ENCODE measurements around the gene SUPT20HL2. TPM values are rescaled to one million over a fixed set of nuclear protein-coding genes. Genes with fewer than 3 reads are reported as not detected.

Gene SUPT20HL2
- total RNA-seq, 1 experiment from 2014 or later = not detected

GRCh38 chrX:24306440-24306839, 7.4 kb downstream of the SUPT20HL2 start:
- Histone ChIP-seq H3K27me3 (ENCODE audit: insufficient read depth, low read depth) (no peaks in the 10 kb centered on the region), H3K79me2 (ENCODE audit: low read depth) (no peaks in the 10 kb centered on the region), H3K36me3 (ENCODE audit: low read depth) (no peaks in the 10 kb centered on the region), H2AFZ (no peak overlapping the region), H3K9me2 (ENCODE audit: insufficient read depth) (no peaks in the 10 kb centered on the region), H3F3A (ENCODE audit: insufficient read depth, low read depth) (no peaks in the 10 kb centered on the region), H4K20me1 (ENCODE audit: insufficient read depth) (no peaks in the 10 kb centered on the region), H3K4me2 (no peak overlapping the region), H3K27ac (no peak overlapping the region), H3K4me3 (no peak overlapping the region), H3K9me3 (ENCODE audit: insufficient read depth, low read depth) (no peaks in the 10 kb centered on the region), H3K4me1 (replicated peaks; ENCODE audit: insufficient read depth) (no peaks in the 10 kb centered on the region)
- no peak for DNase-seq
- ChIA-PET POLR2A (ENCODE audit: unreplicated experiment) (no interaction called here), CTCF (no interaction called here)
- no peak for TF ChIP-seq EZH2 (IDR thresholded peaks at IDR 0.05; ENCODE audit: low read depth)
- no peak for TF ChIP-seq CTCF (conservative IDR thresholded peaks at IDR 0.05)
- intact Hi-C loops (cut with micrococcal nuclease; ENCODE audit: unreplicated experiment) = no loop called here
- BruUV-seq (replicated peaks) = no TSS peak

- no peaks in the 10 kb centered on the region for H3K27me3 ChIP-seq (ENCODE audit: insufficient read depth, low read depth)
- H3K4me2 ChIP-seq = no peak overlapping the region
- no peaks in the 10 kb centered on the region for H3K9me2 ChIP-seq (ENCODE audit: insufficient read depth)
- H3K79me2 ChIP-seq (ENCODE audit: low read depth) = no peaks in the 10 kb centered on the region
- H2AFZ ChIP-seq = no peak overlapping the region
- no peak for DNase-seq
- H3K4me3 ChIP-seq = no peak overlapping the region
- no peaks in the 10 kb centered on the region for H3K36me3 ChIP-seq (ENCODE audit: low read depth)
- intact Hi-C loops (cut with micrococcal nuclease; ENCODE audit: unreplicated experiment) = no loop called here
- ChIA-PET POLR2A (ENCODE audit: unreplicated experiment) (no interaction called here), CTCF (no interaction called here)
- no peaks in the 10 kb centered on the region for H3K9me3 ChIP-seq (ENCODE audit: insufficient read depth, low read depth)
- no peak overlapping the region for H3K27ac ChIP-seq
- no peaks in the 10 kb centered on the region for H4K20me1 ChIP-seq (ENCODE audit: insufficient read depth)
- H3F3A ChIP-seq (ENCODE audit: insufficient read depth, low read depth) = no peaks in the 10 kb centered on the region
- no peaks in the 10 kb centered on the region for H3K4me1 ChIP-seq (replicated peaks; ENCODE audit: insufficient read depth)
- BruUV-seq (replicated peaks) = no TSS peak
- TF ChIP-seq EZH2 (IDR thresholded peaks at IDR 0.05; ENCODE audit: low read depth) (no peak), CTCF (conservative IDR thresholded peaks at IDR 0.05) (no peak)
These were observed 8.0 kb downstream of the SUPT20HL2 start for GRCh38 chrX:24305905-24306304.

- Histone ChIP-seq H3K4me3 (no peak overlapping the region), H3K79me2 (ENCODE audit: low read depth) (no peaks in the 10 kb centered on the region), H3K27ac (no peak overlapping the region), H3K4me2 (no peak overlapping the region), H3K36me3 (ENCODE audit: low read depth) (no peaks in the 10 kb centered on the region), H4K20me1 (ENCODE audit: insufficient read depth) (no peaks in the 10 kb centered on the region), H3K4me1 (replicated peaks; ENCODE audit: insufficient read depth) (no peaks in the 10 kb centered on the region), H3K9me3 (ENCODE audit: insufficient read depth, low read depth) (no peaks in the 10 kb centered on the region), H3F3A (ENCODE audit: insufficient read depth, low read depth) (no peaks in the 10 kb centered on the region), H2AFZ (no peak overlapping the region), H3K9me2 (ENCODE audit: insufficient read depth) (no peaks in the 10 kb centered on the region), H3K27me3 (ENCODE audit: insufficient read depth, low read depth) (no peaks in the 10 kb centered on the region)
- intact Hi-C loops (cut with micrococcal nuclease; ENCODE audit: unreplicated experiment) = no loop called here
- no TSS peak for BruUV-seq (replicated peaks)
- no peak for DNase-seq
- ChIA-PET POLR2A (ENCODE audit: unreplicated experiment) (no interaction called here), CTCF (interaction anchor here (0.7 kb wide), 1 partner anchor 309 kb away, joined by 3 read pairs; no protein-coding TSS in a partner anchor)
- TF ChIP-seq EZH2 (IDR thresholded peaks at IDR 0.05; ENCODE audit: low read depth) (no peak), CTCF (conservative IDR thresholded peaks at IDR 0.05) (no peak)
These were observed 12.1 kb downstream of the SUPT20HL2 start for GRCh38 chrX:24301806-24302205.

Data from PC-9 (cell line).